K562 (cell line): ENCODE data around the gene FARSA. TPM values are rescaled to one million over a fixed set of nuclear protein-coding genes. Genes with fewer than 3 reads are reported as not detected.

ENCODE experiments used
- AFF4 ChIP-seq: sonication (generic); formaldehyde crosslinking; IDR thresholded peaks from 2 replicates; pipeline ENCODE4 v1.8.0; 2023; ENCODE audit warnings: mild to moderate bottlenecking, missing genetic modification reagents
- ARID2 ChIP-seq: fragments of 450-650 bp; IDR thresholded peaks from 2 replicates; pipeline ENCODE4 v1.6.1; 2017; ENCODE audit warnings: antibody characterized with exemption, mild to moderate bottlenecking
- ATF2 ChIP-seq: sonication (generic); formaldehyde crosslinking; IDR thresholded peaks from 2 replicates; pipeline ENCODE4 v1.8.1; 2022; ENCODE audit warnings: missing genetic modification reagents
- FOS ChIP-seq: IDR thresholded peaks from 3 replicates; pipeline ENCODE4 v1.6.1; 2011; ENCODE audit not compliant: insufficient read length; ENCODE audit errors: extremely low read depth
- KHSRP ChIP-seq: fragments of 450-650 bp; IDR thresholded peaks from 2 replicates; pipeline ENCODE4 v1.6.1; 2017
- MBD1 ChIP-seq: fragments of 250-450 bp; sonication (Bioruptor Pico); IDR thresholded peaks from 2 replicates; pipeline ENCODE4 v1.8.0; 2022; ENCODE audit warnings: inconsistent platforms
- NCOR1 ChIP-seq: fragments of 450-650 bp; IDR thresholded peaks from 2 replicates; pipeline ENCODE4 v1.6.1; 2016; ENCODE audit warnings: mild to moderate bottlenecking, moderate library complexity
- NR0B1 ChIP-seq: fragments of 450-650 bp; IDR thresholded peaks from one replicate; pipeline ENCODE4 v1.6.1; 2018; ENCODE audit warnings: mild to moderate bottlenecking, moderate library complexity; ENCODE audit not compliant: partially characterized antibody
- POLR2A ChIP-seq: fragments of 450-650 bp; conservative IDR thresholded peaks from 2 replicates; pipeline ENCODE4 v1.6.1; 2016
- PTTG1 ChIP-seq: fragments of 450-650 bp; IDR thresholded peaks from 2 replicates; pipeline ENCODE4 v1.6.1; 2016; ENCODE audit warnings: low read depth, mild to moderate bottlenecking, missing genetic modification characterization, missing compliant biosample characterization
- SREBF1 ChIP-seq: fragments of 150-350 bp; IDR thresholded peaks from 2 replicates; pipeline ENCODE4 v1.6.1; 2014; ENCODE audit warnings: antibody characterized with exemption, low read depth, low read length, borderline replicate concordance
- TCF7 ChIP-seq: sonication (generic); IDR thresholded peaks from 2 replicates; pipeline ENCODE4 v1.6.1; 2016; ENCODE audit warnings: antibody characterized with exemption, borderline replicate concordance
- USF2 ChIP-seq: sonication (generic); formaldehyde crosslinking; IDR thresholded peaks from 2 replicates; pipeline ENCODE4 v1.5.0; 2020; ENCODE audit warnings: missing genetic modification reagents
- ZFP91 ChIP-seq: sonication (generic); formaldehyde crosslinking; IDR thresholded peaks from 2 replicates; pipeline ENCODE4 v1.8.0; 2022; ENCODE audit warnings: mild to moderate bottlenecking, missing genetic modification reagents
- ZNF436 ChIP-seq: fragments of 250-450, 450-650 bp; sonication (Bioruptor Pico); formaldehyde crosslinking; IDR thresholded peaks from 2 replicates; pipeline ENCODE4 v1.7.0; 2020; ENCODE audit warnings: mild to moderate bottlenecking
- ZNF644 ChIP-seq: fragments of 200-800 bp; sonication (Bioruptor generic); IDR thresholded peaks from 2 replicates; pipeline ENCODE4 v1.6.1; 2016; ENCODE audit warnings: low read depth, missing genetic modification characterization, missing compliant biosample characterization
- polyA plus RNA-seq, 8 experiments: library from polyadenylated mRNA; depleted of rRNA in 4 of 8; stranded (reverse) in 5 of 8; unstranded in 3 of 8; fragments of >200 nt; fragmentation: Nextera tagmentation in 2 of 8; fragmentation: Illumina TruSeq in 1 of 8; extraction: Ambion mirVana in 2 of 8; extraction: Trizol in 1 of 8; gene quantifications; 2 replicates each; pipeline versions ENCODE4 v1.2.1 to v1.2.3, GENCODE V29; 2011 to 2014; ENCODE audit warnings: inconsistent platforms in 1 of 8, missing spikeins in 1 of 8
- total RNA-seq, 7 experiments: library from RNA; depleted of rRNA in 6 of 7; stranded (reverse); fragments of >200 nt in 6 of 7; fragmentation: Illumina TruSeq in 2 of 7; extraction: Trizol in 2 of 7; gene quantifications; 2 replicates each; pipeline versions ENCODE4 v1.2.1 to v1.2.3, GENCODE V29; 2011 to 2021; ENCODE audit warnings: low replicate concordance in 1 of 7

Gene FARSA
- total and polyA plus RNA-seq, 9 of the 15 experiments (the other 6 are each of a cell fraction or from before 2014, with no cell fraction given) = 25.2 to 237 (median 89.6) TPM

- TF ChIP-seq ZFP91 (CRISPR knock-in tag) = peak; percentile 92
- peak; percentile 38; the same call in 1 of the 2 replicates for TF ChIP-seq NCOR1
- TF ChIP-seq MBD1 = no peak
- no peak for TF ChIP-seq NR0B1
- TF ChIP-seq TCF7 = peak; percentile 78; the same call in 1 of the 2 replicates
- TF ChIP-seq ARID2 = no peak
- no peak for TF ChIP-seq ATF2 (CRISPR knock-in tag)
- peak; percentile 99 for TF ChIP-seq POLR2A
- TF ChIP-seq KHSRP = no peak
- TF ChIP-seq SREBF1 = no peak
- TF ChIP-seq ZNF436 (CRISPR knock-in tag) = no peak; the same call in 1 of the 2 replicates
- no peak for TF ChIP-seq PTTG1 (tag)
- TF ChIP-seq USF2 (CRISPR knock-in tag) = peak; percentile 95
- no peak for TF ChIP-seq ZNF644 (tag)
- peak; percentile 85; the same call in 1 of the 2 replicates for TF ChIP-seq AFF4 (CRISPR knock-in tag)
- TF ChIP-seq FOS = peak; percentile 98
Measured at GRCh38 chr19:12937927-12938778, 4.6 kb upstream of the FARSA start, which contains the start of gene CALR (continued).
